Measurements from ENCODE around the gene ABCC1.

The ABCC1 gene

DNA sequence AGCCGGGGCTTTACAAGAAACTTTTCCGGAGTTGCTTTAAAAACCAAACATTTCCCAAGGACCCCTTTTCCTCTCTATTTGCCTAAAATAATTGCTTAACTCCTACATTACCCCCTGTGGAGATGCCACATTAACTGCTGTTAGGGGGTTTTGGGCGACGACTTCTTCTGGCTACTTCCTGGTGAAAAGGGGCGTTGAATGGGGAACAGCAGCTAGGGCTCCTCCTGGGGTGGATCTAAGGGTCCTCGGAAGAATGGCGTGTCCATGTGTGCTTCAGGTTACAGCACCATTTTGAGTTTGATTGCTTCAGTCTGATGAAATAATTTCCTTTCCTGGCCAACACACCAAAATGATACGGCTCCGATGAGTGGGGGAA, 22.0 kb downstream of the ABCC1 start:
- H3K27ac ChIP-seq (ENCODE audit: low read length) = no peak overlapping the region
- H3K4me2 ChIP-seq (ENCODE audit: low read length) = no peak overlapping the region
- TF ChIP-seq, protein P1, sequence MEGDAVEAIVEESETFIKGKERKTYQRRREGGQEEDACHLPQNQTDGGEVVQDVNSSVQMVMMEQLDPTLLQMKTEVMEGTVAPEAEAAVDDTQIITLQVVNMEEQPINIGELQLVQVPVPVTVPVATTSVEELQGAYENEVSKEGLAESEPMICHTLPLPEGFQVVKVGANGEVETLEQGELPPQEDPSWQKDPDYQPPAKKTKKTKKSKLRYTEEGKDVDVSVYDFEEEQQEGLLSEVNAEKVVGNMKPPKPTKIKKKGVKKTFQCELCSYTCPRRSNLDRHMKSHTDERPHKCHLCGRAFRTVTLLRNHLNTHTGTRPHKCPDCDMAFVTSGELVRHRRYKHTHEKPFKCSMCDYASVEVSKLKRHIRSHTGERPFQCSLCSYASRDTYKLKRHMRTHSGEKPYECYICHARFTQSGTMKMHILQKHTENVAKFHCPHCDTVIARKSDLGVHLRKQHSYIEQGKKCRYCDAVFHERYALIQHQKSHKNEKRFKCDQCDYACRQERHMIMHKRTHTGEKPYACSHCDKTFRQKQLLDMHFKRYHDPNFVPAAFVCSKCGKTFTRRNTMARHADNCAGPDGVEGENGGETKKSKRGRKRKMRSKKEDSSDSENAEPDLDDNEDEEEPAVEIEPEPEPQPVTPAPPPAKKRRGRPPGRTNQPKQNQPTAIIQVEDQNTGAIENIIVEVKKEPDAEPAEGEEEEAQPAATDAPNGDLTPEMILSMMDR (IDR thresholded peaks at IDR 0.05; ENCODE audit: low read depth, low read length) = no peak
- no peak for TF ChIP-seq EZH2phosphoT487 (IDR thresholded peaks at IDR 0.05; ENCODE audit: low read depth)
- peaks cover 56% of the 10 kb centered on the region for H3K36me3 ChIP-seq (replicated peaks; ENCODE audit: low read depth, low read length)
- H2AFZ ChIP-seq (ENCODE audit: low read depth, low read length) = no peak overlapping the region
- H3K9me3 ChIP-seq (ENCODE audit: insufficient read depth, low read length) = peaks cover 13% of the 10 kb centered on the region
- peaks cover 71% of the 10 kb centered on the region for H4K20me1 ChIP-seq (ENCODE audit: insufficient read depth, low read length)
- peaks cover 100% of the 10 kb centered on the region for H3K79me2 ChIP-seq (ENCODE audit: low read length)
- no peak overlapping the region for H3K4me3 ChIP-seq (ENCODE audit: low read length)
- no peaks in the 10 kb centered on the region for H3K27me3 ChIP-seq (ENCODE audit: low read depth, low read length)
- H3K9ac ChIP-seq (ENCODE audit: low read length) = no peak overlapping the region
- H3K4me1 ChIP-seq (ENCODE audit: low read length) = no peaks in the 10 kb centered on the region

DNA sequence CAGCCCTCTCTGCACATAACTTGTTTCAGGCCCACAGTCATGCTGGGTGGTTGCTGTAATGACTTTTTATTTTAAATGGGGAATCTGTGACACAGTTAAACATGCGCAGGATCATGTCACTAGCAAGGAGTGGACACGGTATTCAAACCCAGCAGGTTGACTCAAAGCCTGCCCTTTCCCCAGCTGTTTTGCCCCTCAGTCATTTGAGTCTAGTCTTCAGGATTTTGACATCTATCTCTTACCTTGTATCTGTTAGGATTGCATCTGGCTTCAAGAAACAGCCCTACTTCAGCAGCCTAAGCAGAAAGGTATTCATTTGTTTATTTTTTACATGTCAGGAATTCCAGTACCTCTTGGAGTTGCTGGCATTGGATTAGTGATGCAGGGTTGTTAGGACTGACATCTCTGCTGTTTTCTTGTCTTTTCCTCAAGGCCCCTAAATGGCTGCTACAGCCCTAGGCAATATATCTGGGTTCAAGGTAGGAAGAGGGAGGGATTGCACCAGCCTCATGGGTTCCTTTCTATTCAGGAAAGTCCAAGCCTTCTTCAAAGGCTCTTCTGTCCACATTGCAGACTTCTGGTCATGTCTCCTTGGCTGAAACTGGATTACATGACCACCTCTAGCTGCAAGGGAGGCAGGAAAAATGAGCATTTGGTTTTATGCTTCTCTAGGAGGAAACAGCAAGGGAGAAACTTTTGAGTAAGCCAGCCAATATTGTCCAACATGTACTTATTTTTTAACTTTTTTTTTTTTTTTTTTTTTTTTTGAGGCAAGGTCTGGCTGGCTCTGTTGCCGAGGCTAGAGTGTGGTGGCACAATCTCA, 22.8 kb downstream of the ABCC1 start:
- no peaks in the 10 kb centered on the region for H3K27me3 ChIP-seq (ENCODE audit: low read depth, low read length)
- TF ChIP-seq, protein P1 (IDR thresholded peaks at IDR 0.05; ENCODE audit: low read depth, low read length) = no peak
- no peak for TF ChIP-seq EZH2phosphoT487 (IDR thresholded peaks at IDR 0.05; ENCODE audit: low read depth)
- no peaks in the 10 kb centered on the region for H3K4me1 ChIP-seq (ENCODE audit: low read length)
- H2AFZ ChIP-seq (ENCODE audit: low read depth, low read length) = no peak overlapping the region
- H3K4me2 ChIP-seq (ENCODE audit: low read length) = no peak overlapping the region
- peaks cover 65% of the 10 kb centered on the region for H3K36me3 ChIP-seq (replicated peaks; ENCODE audit: low read depth, low read length)
- H3K9me3 ChIP-seq (ENCODE audit: insufficient read depth, low read length) = peaks cover 13% of the 10 kb centered on the region
- H3K79me2 ChIP-seq (ENCODE audit: low read length) = peaks cover 100% of the 10 kb centered on the region
- no peak overlapping the region for H3K9ac ChIP-seq (ENCODE audit: low read length)
- H4K20me1 ChIP-seq (ENCODE audit: insufficient read depth, low read length) = peaks cover 70% of the 10 kb centered on the region
- H3K4me3 ChIP-seq (ENCODE audit: low read length) = no peak overlapping the region
- no peak overlapping the region for H3K27ac ChIP-seq (ENCODE audit: low read length)

DNA sequence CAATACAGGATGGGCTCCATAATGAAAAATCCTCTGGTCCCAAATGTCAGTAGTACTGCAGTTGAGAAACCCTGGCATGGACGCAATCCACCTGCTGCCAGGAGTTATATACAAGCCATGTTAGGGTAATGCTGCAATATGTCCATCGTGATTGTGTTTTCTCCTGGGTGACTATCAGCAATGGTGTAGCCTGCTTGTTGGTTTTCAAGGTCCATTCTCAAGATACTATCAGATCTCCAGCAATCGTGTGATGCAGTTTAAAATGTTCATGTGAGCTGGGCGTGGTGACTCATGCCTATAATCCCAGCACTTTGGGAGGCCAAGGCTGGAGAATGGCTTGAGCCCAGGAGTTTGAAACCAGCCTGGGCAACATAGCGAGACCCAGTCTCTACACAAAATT, 24.0 kb downstream of the ABCC1 start:
- Histone ChIP-seq H3K27me3 (ENCODE audit: low read depth, low read length) (no peaks in the 10 kb centered on the region), H3K79me2 (ENCODE audit: low read length) (peaks cover 100% of the 10 kb centered on the region), H3K9ac (ENCODE audit: low read length) (no peak overlapping the region), H3K4me2 (ENCODE audit: low read length) (no peak overlapping the region), H3K4me3 (ENCODE audit: low read length) (no peak overlapping the region), H2AFZ (ENCODE audit: low read depth, low read length) (no peak overlapping the region), H3K9me3 (ENCODE audit: insufficient read depth, low read length) (peaks cover 19% of the 10 kb centered on the region), H3K4me1 (ENCODE audit: low read length) (no peaks in the 10 kb centered on the region), H3K27ac (ENCODE audit: low read length) (no peak overlapping the region), H3K36me3 (replicated peaks; ENCODE audit: low read depth, low read length) (peaks cover 74% of the 10 kb centered on the region), H4K20me1 (ENCODE audit: insufficient read depth, low read length) (peaks cover 63% of the 10 kb centered on the region)
- TF ChIP-seq EZH2phosphoT487 (IDR thresholded peaks at IDR 0.05; ENCODE audit: low read depth) = no peak
- TF ChIP-seq, protein P1 (IDR thresholded peaks at IDR 0.05; ENCODE audit: low read depth, low read length) = no peak

DNA sequence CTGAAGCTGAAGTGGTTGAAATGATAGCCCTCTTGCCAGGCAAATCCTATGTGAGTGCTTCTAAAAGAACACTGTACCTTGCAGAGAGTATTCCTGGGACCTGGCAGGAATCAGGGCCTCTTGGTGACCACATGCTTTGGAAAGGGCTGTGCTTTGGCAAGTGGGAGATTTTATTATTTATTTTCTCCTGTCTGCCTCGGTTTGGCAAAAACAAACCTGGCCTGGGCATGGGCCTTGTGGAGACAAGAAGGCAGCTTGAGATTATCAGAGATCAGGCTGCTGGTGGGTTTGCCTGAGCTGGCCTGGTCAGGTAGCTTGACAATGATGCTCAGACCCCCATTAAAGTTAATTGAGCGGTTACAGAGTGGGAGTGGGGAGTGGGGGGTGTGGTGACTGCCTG, 24.6 kb downstream of the ABCC1 start:
- Histone ChIP-seq H4K20me1 (ENCODE audit: insufficient read depth, low read length) (peaks cover 60% of the 10 kb centered on the region), H3K9ac (ENCODE audit: low read length) (no peak overlapping the region), H3K9me3 (ENCODE audit: insufficient read depth, low read length) (peaks cover 23% of the 10 kb centered on the region), H3K4me3 (ENCODE audit: low read length) (no peak overlapping the region), H3K36me3 (replicated peaks; ENCODE audit: low read depth, low read length) (peaks cover 75% of the 10 kb centered on the region), H3K4me1 (ENCODE audit: low read length) (no peaks in the 10 kb centered on the region), H3K4me2 (ENCODE audit: low read length) (no peak overlapping the region), H3K27ac (ENCODE audit: low read length) (no peak overlapping the region), H2AFZ (ENCODE audit: low read depth, low read length) (no peak overlapping the region), H3K79me2 (ENCODE audit: low read length) (peaks cover 100% of the 10 kb centered on the region), H3K27me3 (ENCODE audit: low read depth, low read length) (no peaks in the 10 kb centered on the region)
- TF ChIP-seq, protein P1 (IDR thresholded peaks at IDR 0.05; ENCODE audit: low read depth, low read length) = no peak
- TF ChIP-seq EZH2phosphoT487 (IDR thresholded peaks at IDR 0.05; ENCODE audit: low read depth) = no peak
